ENCODE results near the gene UNC13C. TPM values are rescaled to one million over a fixed set of nuclear protein-coding genes. Genes with fewer than 3 reads are reported as not detected.
"Not testable (repeated sequence)": the region's sequence is repeated elsewhere in the genome, so short reads cannot be mapped to it uniquely, and the experiment has no call there.

UNC13C gene
- total RNA-seq, 1 donor from 2014 or later: not detected

DNA sequence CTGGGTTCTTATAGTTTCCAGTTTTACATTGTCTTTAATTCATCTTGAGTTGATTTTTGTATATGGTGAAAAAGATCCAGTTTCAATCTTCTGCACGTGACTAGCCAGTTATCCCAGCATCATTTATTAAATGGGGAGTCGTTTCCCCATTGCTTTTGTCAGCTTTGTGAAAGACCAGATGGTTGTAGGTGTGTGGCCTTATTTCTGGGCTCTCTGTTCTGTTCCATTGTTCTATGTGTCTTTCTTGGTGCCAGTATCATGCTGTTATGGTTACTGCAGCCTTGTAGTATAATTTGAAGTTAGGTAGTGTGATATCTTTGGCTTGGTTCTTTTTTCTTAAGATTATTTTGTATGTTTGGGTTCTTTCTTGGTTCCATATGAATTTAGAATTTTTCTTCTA is 432.2 kb downstream of the UNC13C start:
- Histone ChIP-seq H3K27me3 (no peaks in the 10 kb centered on the region), H3K4me1 (no peaks in the 10 kb centered on the region), H3K4me3 (no peak overlapping the region), H3K36me3 (no peaks in the 10 kb centered on the region), H3K9me3 (no peaks in the 10 kb centered on the region), H3K27ac (no peak overlapping the region)
- no peak for DNase-seq (ENCODE audit: extremely low spot score in 2 of 2)
- intact Hi-C loops (cut with DNase I): no loop called here
- TF ChIP-seq POLR2A (IDR thresholded peaks at IDR 0.05): no peak
- TF ChIP-seq, protein P1, sequence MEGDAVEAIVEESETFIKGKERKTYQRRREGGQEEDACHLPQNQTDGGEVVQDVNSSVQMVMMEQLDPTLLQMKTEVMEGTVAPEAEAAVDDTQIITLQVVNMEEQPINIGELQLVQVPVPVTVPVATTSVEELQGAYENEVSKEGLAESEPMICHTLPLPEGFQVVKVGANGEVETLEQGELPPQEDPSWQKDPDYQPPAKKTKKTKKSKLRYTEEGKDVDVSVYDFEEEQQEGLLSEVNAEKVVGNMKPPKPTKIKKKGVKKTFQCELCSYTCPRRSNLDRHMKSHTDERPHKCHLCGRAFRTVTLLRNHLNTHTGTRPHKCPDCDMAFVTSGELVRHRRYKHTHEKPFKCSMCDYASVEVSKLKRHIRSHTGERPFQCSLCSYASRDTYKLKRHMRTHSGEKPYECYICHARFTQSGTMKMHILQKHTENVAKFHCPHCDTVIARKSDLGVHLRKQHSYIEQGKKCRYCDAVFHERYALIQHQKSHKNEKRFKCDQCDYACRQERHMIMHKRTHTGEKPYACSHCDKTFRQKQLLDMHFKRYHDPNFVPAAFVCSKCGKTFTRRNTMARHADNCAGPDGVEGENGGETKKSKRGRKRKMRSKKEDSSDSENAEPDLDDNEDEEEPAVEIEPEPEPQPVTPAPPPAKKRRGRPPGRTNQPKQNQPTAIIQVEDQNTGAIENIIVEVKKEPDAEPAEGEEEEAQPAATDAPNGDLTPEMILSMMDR (IDR thresholded peaks at IDR 0.05): no peak
- TF ChIP-seq POLR2AphosphoS5 (IDR thresholded peaks at IDR 0.05; ENCODE audit: insufficient read depth in 1 of 2, low read depth in 1 of 2): no peak

DNA sequence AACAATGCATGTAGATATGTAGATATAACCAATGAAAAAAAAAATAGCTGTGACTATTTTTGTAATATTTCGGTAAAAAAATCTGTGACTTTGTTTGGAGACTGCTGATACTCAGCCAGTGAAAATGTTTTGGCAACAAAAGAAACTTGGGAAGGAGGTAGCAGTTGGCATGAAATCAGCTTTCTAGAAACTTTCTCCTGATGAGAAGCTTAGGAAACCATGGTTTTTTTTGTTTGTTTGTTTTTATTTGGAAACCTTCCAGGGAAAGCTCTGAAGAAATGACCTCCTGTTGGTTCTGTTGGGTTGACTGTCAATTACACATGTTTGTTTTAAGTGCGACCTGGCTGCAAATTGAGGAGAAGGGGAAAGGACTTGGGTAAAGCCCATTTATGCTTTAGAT is 445.9 kb downstream of the UNC13C start:
- Histone ChIP-seq H3K27me3 (no peaks in the 10 kb centered on the region), H3K36me3 (no peaks in the 10 kb centered on the region), H3K4me1 (no peaks in the 10 kb centered on the region), H3K27ac (no peak overlapping the region), H3K9me3 (no peaks in the 10 kb centered on the region), H3K4me3 (no peak overlapping the region)
- intact Hi-C loops (cut with DNase I): no loop called here
- DNase-seq (ENCODE audit: extremely low spot score in 2 of 2): no peak
- TF ChIP-seq, protein P1 (IDR thresholded peaks at IDR 0.05): no peak
- TF ChIP-seq POLR2A (IDR thresholded peaks at IDR 0.05) (no peak), POLR2AphosphoS5 (IDR thresholded peaks at IDR 0.05; ENCODE audit: insufficient read depth in 1 of 2, low read depth in 1 of 2) (no peak)

DNA sequence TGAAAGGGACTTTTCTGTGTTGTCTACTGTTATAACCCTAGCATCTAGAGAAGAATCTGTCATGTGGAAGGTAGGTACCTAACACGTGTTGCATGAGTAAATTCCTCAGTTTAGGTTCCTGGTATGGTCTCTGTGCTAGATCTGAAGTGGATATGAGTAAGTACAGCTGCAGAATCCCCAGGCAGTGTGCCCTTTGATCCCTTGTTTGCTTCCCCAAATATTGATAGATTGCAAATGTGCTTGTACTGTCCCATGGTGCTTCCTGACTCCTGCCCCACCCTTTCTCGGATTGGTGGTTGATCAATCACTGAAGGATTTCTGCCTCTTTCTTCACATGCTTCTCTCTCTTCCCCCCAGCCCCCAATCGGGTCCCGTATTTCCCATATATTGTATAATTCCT is 450.4 kb downstream of the UNC13C start:
- Histone ChIP-seq H3K27ac (no peak overlapping the region), H3K4me3 (no peak overlapping the region), H3K4me1 (no peaks in the 10 kb centered on the region)

DNA sequence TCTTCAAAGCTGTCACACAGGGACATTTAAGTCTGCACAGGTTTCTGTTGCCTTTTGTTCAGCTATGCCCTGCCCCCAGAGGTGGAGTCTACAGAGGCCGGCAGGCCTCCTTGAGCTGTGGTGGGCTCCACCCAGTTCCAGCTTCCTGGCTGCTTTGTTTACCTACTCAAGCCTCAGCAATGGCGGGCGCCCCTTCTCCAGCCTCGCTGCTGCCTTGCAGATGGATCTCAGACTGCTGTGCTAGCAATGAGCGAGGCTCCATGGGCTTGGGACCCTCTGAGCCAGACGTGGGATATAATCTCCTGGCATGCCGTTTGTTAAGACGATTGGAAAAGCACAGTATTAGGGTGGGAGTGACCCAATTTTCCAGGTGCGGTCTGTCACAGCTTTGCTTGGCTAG is 472.0 kb downstream of the UNC13C start:
- H3K27me3 ChIP-seq; H3K9me3 ChIP-seq; intact Hi-C loops (cut with DNase I); DNase-seq (ENCODE audit: extremely low spot score in 2 of 2); H3K36me3 ChIP-seq; H3K4me1 ChIP-seq; H3K27ac ChIP-seq; H3K4me3 ChIP-seq: not testable (repeated sequence)

More for the DNA sequence above, 450.4 kb downstream of the UNC13C start:
- Histone ChIP-seq H3K9me3 (no peaks in the 10 kb centered on the region), H3K27me3 (no peaks in the 10 kb centered on the region), H3K36me3 (no peaks in the 10 kb centered on the region)
- DNase-seq (ENCODE audit: extremely low spot score in 2 of 2): no peak
- intact Hi-C loops (cut with DNase I): no loop called here
- TF ChIP-seq, protein P1 (IDR thresholded peaks at IDR 0.05): no peak
- TF ChIP-seq POLR2AphosphoS5 (IDR thresholded peaks at IDR 0.05; ENCODE audit: insufficient read depth in 1 of 2, low read depth in 1 of 2) (no peak), POLR2A (IDR thresholded peaks at IDR 0.05) (no peak)

DNA sequence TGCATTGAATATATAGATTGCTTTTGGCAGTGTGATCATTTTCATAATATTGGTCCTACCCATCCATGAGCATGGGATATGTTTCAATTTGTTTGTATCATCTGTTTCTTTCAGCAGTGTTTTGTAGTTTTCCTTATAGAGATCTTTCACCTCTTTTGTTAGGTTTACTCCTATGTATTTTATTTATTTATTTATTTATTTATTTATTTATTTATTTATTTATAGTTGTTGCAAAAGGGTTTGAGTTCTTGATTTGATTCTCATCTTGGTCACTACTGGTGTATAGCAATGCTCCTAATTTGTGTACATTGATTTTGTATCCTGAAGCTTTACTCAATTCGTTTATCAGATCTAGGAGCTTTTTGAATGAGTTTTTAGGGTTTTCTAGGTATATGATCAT is 478.2 kb downstream of the UNC13C start:
- Histone ChIP-seq H3K27ac (no peak overlapping the region), H3K4me1 (no peaks in the 10 kb centered on the region), H3K36me3 (no peaks in the 10 kb centered on the region), H3K9me3 (no peaks in the 10 kb centered on the region), H3K27me3 (no peaks in the 10 kb centered on the region), H3K4me3 (no peak overlapping the region)
- intact Hi-C loops (cut with DNase I): no loop called here
- DNase-seq (ENCODE audit: extremely low spot score in 2 of 2): no peak
- TF ChIP-seq POLR2A (IDR thresholded peaks at IDR 0.05): no peak
- TF ChIP-seq POLR2AphosphoS5 (IDR thresholded peaks at IDR 0.05; ENCODE audit: insufficient read depth in 1 of 2, low read depth in 1 of 2): no peak
- TF ChIP-seq, protein P1 (IDR thresholded peaks at IDR 0.05): no peak

DNA sequence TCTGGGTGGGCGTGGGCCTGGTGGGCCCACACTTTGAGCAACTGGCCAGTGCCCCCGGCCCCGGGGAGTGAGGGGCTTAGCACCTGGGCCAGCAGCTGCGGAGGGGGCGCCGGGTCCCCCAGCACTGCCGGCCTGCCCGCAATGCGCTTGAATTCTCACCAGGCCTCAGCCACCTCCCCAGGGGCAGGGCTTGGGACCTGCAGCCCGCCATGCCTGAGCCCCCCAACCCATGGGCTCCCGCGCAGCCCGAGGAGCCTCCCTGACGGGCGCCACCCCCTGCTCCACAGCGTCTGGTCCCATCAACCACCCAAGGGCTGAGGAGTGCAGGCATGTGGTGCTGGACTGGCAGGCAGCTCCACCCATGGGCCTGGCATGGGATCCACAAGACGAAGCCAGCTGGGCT is 484.3 kb downstream of the UNC13C start:
- intact Hi-C loops (cut with DNase I): no loop called here
- Histone ChIP-seq H3K27ac (no peak overlapping the region), H3K36me3 (no peaks in the 10 kb centered on the region), H3K4me1 (no peaks in the 10 kb centered on the region), H3K9me3 (no peaks in the 10 kb centered on the region), H3K27me3 (no peaks in the 10 kb centered on the region), H3K4me3 (no peak overlapping the region)
- DNase-seq (ENCODE audit: extremely low spot score in 2 of 2): no peak
- TF ChIP-seq, protein P1 (IDR thresholded peaks at IDR 0.05): no peak
- TF ChIP-seq POLR2AphosphoS5 (IDR thresholded peaks at IDR 0.05; ENCODE audit: insufficient read depth in 1 of 2, low read depth in 1 of 2): no peak
- no peak for TF ChIP-seq POLR2A (IDR thresholded peaks at IDR 0.05)

Data from vagina (tissue), 2 donors.